HTR-8/SVneo (cell line): Measurements from ENCODE around the gene MYL11.

ENCODE experiments used
- DNase-seq: peaks from one replicate; pipeline ENCODE4 v3.0.0; 2011; ENCODE audit warnings: low spot score, mixed read lengths; ENCODE audit not compliant: insufficient read length
- FAIRE-seq: peaks from 2 replicates; lab custom pipeline; 2011; peaks lifted over from hg19 to GRCh38; lab: Jason Lieb, UNC

Gene MYL11

GRCh38 chr16:30416047-30416603 is 41.5 kb downstream of the MYL11 start:
- DNase-seq (no peak), FAIRE-seq (no peak)

- FAIRE-seq, result no peak
- no peak for DNase-seq
Observed at GRCh38 chr16:30416624-30417528, 42.3 kb downstream of the MYL11 start.

GRCh38 chr16:30417529-30418349 is 43.1 kb downstream of the MYL11 start:
- peak; percentile 56 for DNase-seq
- peak; percentile 97 for FAIRE-seq

- DNase-seq (no peak), FAIRE-seq (no peak)
Observed at GRCh38 chr16:30418350-30419181, 44.0 kb downstream of the MYL11 start.

GRCh38 chr16:30421010-30421409 is 46.4 kb downstream of the MYL11 start:
- FAIRE-seq (no peak), DNase-seq (no peak)
